OCI-LY3 (cell line): ENCODE results near the gene FRMD4B.

Experiments
- EZH2phosphoT487 ChIP-seq: fragments of 200-600 bp; shearing (Covaris generic); IDR thresholded peaks from 2 replicates; pipeline ENCODE4 v1.6.1; 2018; ENCODE audit warnings: antibody characterized with exemption, mixed run types, low read depth
- TF ChIP-seq, protein P1 (sequence below): fragments of 200-600, 300-600 bp; sonication (generic); IDR thresholded peaks from 2 replicates; pipeline ENCODE4 v1.5.1; 2014; ENCODE audit warnings: antibody characterized with exemption, low read length, low read depth

DNA sequence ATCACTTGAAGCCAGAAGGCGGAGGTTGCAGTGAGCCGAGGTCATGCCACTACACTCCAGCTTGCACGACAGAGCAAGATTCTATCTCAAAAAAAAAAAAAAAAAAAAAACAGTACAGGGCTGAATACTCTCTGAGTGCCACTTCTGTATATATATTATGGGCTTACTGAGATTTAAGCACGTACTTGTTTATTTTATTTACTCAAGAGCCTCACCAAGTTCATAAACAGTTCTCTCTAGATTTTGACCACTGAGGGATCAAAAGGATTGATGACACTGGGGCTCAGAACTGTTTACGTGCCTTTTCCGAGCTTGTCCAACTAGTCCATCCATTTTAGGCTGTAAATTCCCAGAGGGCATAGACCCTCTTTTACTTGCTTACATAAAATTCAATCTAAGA lies 81.5 kb downstream of the FRMD4B start:
- no peak for TF ChIP-seq EZH2phosphoT487
- TF ChIP-seq, protein P1, sequence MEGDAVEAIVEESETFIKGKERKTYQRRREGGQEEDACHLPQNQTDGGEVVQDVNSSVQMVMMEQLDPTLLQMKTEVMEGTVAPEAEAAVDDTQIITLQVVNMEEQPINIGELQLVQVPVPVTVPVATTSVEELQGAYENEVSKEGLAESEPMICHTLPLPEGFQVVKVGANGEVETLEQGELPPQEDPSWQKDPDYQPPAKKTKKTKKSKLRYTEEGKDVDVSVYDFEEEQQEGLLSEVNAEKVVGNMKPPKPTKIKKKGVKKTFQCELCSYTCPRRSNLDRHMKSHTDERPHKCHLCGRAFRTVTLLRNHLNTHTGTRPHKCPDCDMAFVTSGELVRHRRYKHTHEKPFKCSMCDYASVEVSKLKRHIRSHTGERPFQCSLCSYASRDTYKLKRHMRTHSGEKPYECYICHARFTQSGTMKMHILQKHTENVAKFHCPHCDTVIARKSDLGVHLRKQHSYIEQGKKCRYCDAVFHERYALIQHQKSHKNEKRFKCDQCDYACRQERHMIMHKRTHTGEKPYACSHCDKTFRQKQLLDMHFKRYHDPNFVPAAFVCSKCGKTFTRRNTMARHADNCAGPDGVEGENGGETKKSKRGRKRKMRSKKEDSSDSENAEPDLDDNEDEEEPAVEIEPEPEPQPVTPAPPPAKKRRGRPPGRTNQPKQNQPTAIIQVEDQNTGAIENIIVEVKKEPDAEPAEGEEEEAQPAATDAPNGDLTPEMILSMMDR: no peak
